ENCODE measurements around the gene WRNIP1. TPM values are rescaled to one million over a fixed set of nuclear protein-coding genes. Genes with fewer than 3 reads are reported as not detected.

The WRNIP1 gene
- total RNA-seq (10 to 100 TPM; 41.0 to 56.6 (median 47.9) TPM), polyA plus RNA-seq (10 to 100 TPM; 42.0 to 49.5 (median 47.3) TPM)

GRCh38 chr6:2765166-2765895, at the start of gene WRNIP1:
WRNIP1 (plus strand) TSS chr6:2765393; CDS start chr6:2765623, 230 bp downstream.
- 0% methylated on average over 104 of the region's 104 CpGs for WGBS, 2 donors
- peak; percentile 100 for DNase-seq
- Histone ChIP-seq H3K4me1 (peaks cover 0 to 48% (median 36%) of the 10 kb centered on the region in 4 donors), H3K27me3 (no peaks in the 10 kb centered on the region), H3K4me3 (peak within 1 kb of the TSS; percentile 61 to 96 (median 90)), H3K9me3 (no peaks in the 10 kb centered on the region), H3K27ac (peak within 1 kb of the TSS; percentile 94 to 98 (median 96)), H3K36me3 (no peaks in the 10 kb centered on the region)
- TF ChIP-seq EP300 (IDR thresholded peaks at IDR 0.05) (no peak), POLR2AphosphoS5 (IDR thresholded peaks at IDR 0.05) (peak; percentile 24 to 85 (median 80)), POLR2A (IDR thresholded peaks at IDR 0.05) (no peak)
- TF ChIP-seq, protein P1, sequence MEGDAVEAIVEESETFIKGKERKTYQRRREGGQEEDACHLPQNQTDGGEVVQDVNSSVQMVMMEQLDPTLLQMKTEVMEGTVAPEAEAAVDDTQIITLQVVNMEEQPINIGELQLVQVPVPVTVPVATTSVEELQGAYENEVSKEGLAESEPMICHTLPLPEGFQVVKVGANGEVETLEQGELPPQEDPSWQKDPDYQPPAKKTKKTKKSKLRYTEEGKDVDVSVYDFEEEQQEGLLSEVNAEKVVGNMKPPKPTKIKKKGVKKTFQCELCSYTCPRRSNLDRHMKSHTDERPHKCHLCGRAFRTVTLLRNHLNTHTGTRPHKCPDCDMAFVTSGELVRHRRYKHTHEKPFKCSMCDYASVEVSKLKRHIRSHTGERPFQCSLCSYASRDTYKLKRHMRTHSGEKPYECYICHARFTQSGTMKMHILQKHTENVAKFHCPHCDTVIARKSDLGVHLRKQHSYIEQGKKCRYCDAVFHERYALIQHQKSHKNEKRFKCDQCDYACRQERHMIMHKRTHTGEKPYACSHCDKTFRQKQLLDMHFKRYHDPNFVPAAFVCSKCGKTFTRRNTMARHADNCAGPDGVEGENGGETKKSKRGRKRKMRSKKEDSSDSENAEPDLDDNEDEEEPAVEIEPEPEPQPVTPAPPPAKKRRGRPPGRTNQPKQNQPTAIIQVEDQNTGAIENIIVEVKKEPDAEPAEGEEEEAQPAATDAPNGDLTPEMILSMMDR (IDR thresholded peaks at IDR 0.05) = peak in 3 of 4 experiments; percentile 8 to 67 (median 21)
- intact Hi-C loops (cut with DNase I) = loop anchor here (2.0 to 10.0 kb wide), 4 partner anchors 222 to 1259 kb away; partner anchors contain the start of genes GMDS and RIPK1

DNA sequence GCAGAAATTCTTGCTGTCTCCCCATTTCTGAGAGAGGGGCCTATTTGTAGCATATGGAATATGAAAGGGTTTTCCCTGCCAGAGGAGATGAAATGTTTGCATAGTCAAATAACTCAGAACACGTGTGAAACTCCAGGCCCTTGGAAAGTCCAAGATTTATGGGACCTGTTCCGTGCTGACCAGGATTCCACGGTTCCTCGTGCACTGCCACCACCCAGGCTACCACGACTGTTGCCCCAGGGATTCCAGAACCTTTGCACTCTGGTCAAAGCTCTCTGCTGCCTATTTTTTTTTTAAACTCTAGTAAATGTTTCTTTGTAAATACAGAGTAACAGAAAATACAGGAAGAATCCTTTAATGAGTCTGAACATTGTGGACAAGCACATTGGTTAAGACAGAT, 49.5 kb upstream of the WRNIP1 start:
- Histone ChIP-seq H3K27ac (peak overlapping the region in 3 of 4 donors; percentile 63 to 73 (median 69)), H3K4me3 (no peak overlapping the region), H3K4me1 (peaks cover 0 to 35% (median 25%) of the 10 kb centered on the region in 4 donors), H3K27me3 (no peaks in the 10 kb centered on the region), H3K36me3 (no peaks in the 10 kb centered on the region), H3K9me3 (peaks cover 0 to 2% (median 0%) of the 10 kb centered on the region in 4 donors)
- WGBS, 2 donors = 18 to 64% methylated on average over 5 of the region's 5 CpGs
- intact Hi-C loops (cut with DNase I) = no loop called here
- DNase-seq = no peak
- no peak for TF ChIP-seq POLR2A (IDR thresholded peaks at IDR 0.05)
- TF ChIP-seq, protein P1 (IDR thresholded peaks at IDR 0.05) = no peak
- peak in 3 of 4 donors; percentile 45 to 57 (median 49) for TF ChIP-seq POLR2AphosphoS5 (IDR thresholded peaks at IDR 0.05)
- peak in 1 of 4 donors; percentile 27 for TF ChIP-seq EP300 (IDR thresholded peaks at IDR 0.05)

- no peak for DNase-seq
- 27 to 77% methylated on average over 9 of the region's 9 CpGs for WGBS, 2 donors
- intact Hi-C loops (cut with DNase I) = no loop called here
- no peaks in the 10 kb centered on the region for H3K36me3 ChIP-seq
- peaks cover 0 to 35% (median 25%) of the 10 kb centered on the region in 4 donors for H3K4me1 ChIP-seq
- no peaks in the 10 kb centered on the region for H3K27me3 ChIP-seq
- TF ChIP-seq POLR2A (IDR thresholded peaks at IDR 0.05) (no peak), POLR2AphosphoS5 (IDR thresholded peaks at IDR 0.05) (no peak), EP300 (IDR thresholded peaks at IDR 0.05) (no peak)
- TF ChIP-seq, protein P1 (IDR thresholded peaks at IDR 0.05) = no peak
- H3K27ac ChIP-seq = no peak overlapping the region
- no peak overlapping the region for H3K4me3 ChIP-seq
- H3K9me3 ChIP-seq = peaks cover 0 to 2% (median 0%) of the 10 kb centered on the region in 4 donors
Observed at GRCh38 chr6:2716936-2717700, 48.1 kb upstream of the WRNIP1 start.

GRCh38 chr6:2718334-2719092, 46.7 kb upstream of the WRNIP1 start:
- Histone ChIP-seq H3K9me3 (peaks cover 0 to 2% (median 0%) of the 10 kb centered on the region in 4 donors), H3K36me3 (no peaks in the 10 kb centered on the region), H3K4me3 (no peak overlapping the region), H3K27ac (no peak overlapping the region), H3K4me1 (peaks cover 0 to 26% (median 22%) of the 10 kb centered on the region in 4 donors), H3K27me3 (no peaks in the 10 kb centered on the region)
- no peak for DNase-seq
- intact Hi-C loops (cut with DNase I) = no loop called here
- TF ChIP-seq, protein P1 (IDR thresholded peaks at IDR 0.05) = no peak
- no peak for TF ChIP-seq POLR2AphosphoS5 (IDR thresholded peaks at IDR 0.05)
- 58 to 62% methylated on average over 6 of the region's 6 CpGs for WGBS, 2 donors

Data from sigmoid colon (tissue), 7 donors.